ENCODE measurements around the gene MINK1. TPM values are rescaled to one million over a fixed set of nuclear protein-coding genes. Genes with fewer than 3 reads are reported as not detected.

The MINK1 gene
- total RNA-seq, 1 experiment from 2014 or later: 105 TPM

GRCh38 chr17:4789951-4790704, 43.0 kb upstream of the MINK1 start (continued):
- TF ChIP-seq CBFB (CRISPR knock-in tag; IDR thresholded peaks at IDR 0.05; ENCODE audit: low read depth) (no peak), MLX (CRISPR knock-in tag; IDR thresholded peaks at IDR 0.05) (0 out of 2 replicates have a peak, but pooled peaks have one; percentile 38), STAT6 (CRISPR knock-in tag; conservative IDR thresholded peaks at IDR 0.05; ENCODE audit: low read depth) (no peak), NFYB (CRISPR knock-in tag; conservative IDR thresholded peaks at IDR 0.05; ENCODE audit: low read depth) (no peak), ZMAT4 (CRISPR knock-in tag; IDR thresholded peaks at IDR 0.05) (no peak), AFF4 (CRISPR knock-in tag; IDR thresholded peaks at IDR 0.05; ENCODE audit: borderline replicate concordance) (no peak), ZNF423 (CRISPR knock-in tag; IDR thresholded peaks at IDR 0.05) (peak; percentile 94), GTF2I (CRISPR knock-in tag; conservative IDR thresholded peaks at IDR 0.05) (no peak), HMGXB4 (CRISPR knock-in tag; IDR thresholded peaks at IDR 0.05) (peak; percentile 100), ZNF232 (CRISPR knock-in tag; IDR thresholded peaks at IDR 0.05) (0 out of 2 replicates have a peak, but pooled peaks have one; percentile 35), EMX1 (CRISPR knock-in tag; IDR thresholded peaks at IDR 0.05) (no peak), CTCF (IDR thresholded peaks at IDR 0.05) (peak; percentile 20; the same call in 1 of the 2 replicates), ZNF281 (CRISPR knock-in tag; IDR thresholded peaks at IDR 0.05) (no peak), PRRX2 (CRISPR knock-in tag; IDR thresholded peaks at IDR 0.05) (no peak), PRDM15 (CRISPR knock-in tag; IDR thresholded peaks at IDR 0.05) (no peak), TCF7 (CRISPR knock-in tag; IDR thresholded peaks at IDR 0.05; ENCODE audit: low read depth) (no peak), ZNF512 (CRISPR knock-in tag; IDR thresholded peaks at IDR 0.05; ENCODE audit: borderline replicate concordance) (no peak), ZNF671 (CRISPR knock-in tag; IDR thresholded peaks at IDR 0.05) (no peak)

Data from WTC11 (cell line).